HG02571 (cell line): ENCODE data around the gene HTR6.

Experiments used
- ATAC-seq: cut with Tn5 transposase; IDR thresholded peaks from one replicate; pipeline ENCODE4 v1.9.1; 2021; ENCODE audit warnings: mild to moderate bottlenecking, moderate library complexity; ENCODE audit not compliant: unreplicated experiment

Gene HTR6

GRCh38 chr1:19717467-19717866 is 52.8 kb downstream of the HTR6 start:
- no peak for ATAC-seq

GRCh38 chr1:19720174-19720573 is 55.5 kb downstream of the HTR6 start:
- no peak for ATAC-seq

GRCh38 chr1:19720973-19721372 is 56.3 kb downstream of the HTR6 start:
- no peak for ATAC-seq

- no peak for ATAC-seq
These were observed 59.2 kb downstream of the HTR6 start for GRCh38 chr1:19723874-19724273.

- ATAC-seq, result no peak
These were observed 60.9 kb downstream of the HTR6 start for GRCh38 chr1:19725606-19726005.

GRCh38 chr1:19728413-19729145 is 63.9 kb downstream of the HTR6 start:
- ATAC-seq, result no peak

- ATAC-seq, result no peak
These were observed 65.6 kb downstream of the HTR6 start for GRCh38 chr1:19730232-19730631.
